EH (cell line): ENCODE results near the gene PALMD.

Source experiments
- DNase-seq: peaks from one replicate; pipeline ENCODE4 v3.0.0-alpha.2; 2015; ENCODE audit warnings: low read depth

Gene PALMD

DNA sequence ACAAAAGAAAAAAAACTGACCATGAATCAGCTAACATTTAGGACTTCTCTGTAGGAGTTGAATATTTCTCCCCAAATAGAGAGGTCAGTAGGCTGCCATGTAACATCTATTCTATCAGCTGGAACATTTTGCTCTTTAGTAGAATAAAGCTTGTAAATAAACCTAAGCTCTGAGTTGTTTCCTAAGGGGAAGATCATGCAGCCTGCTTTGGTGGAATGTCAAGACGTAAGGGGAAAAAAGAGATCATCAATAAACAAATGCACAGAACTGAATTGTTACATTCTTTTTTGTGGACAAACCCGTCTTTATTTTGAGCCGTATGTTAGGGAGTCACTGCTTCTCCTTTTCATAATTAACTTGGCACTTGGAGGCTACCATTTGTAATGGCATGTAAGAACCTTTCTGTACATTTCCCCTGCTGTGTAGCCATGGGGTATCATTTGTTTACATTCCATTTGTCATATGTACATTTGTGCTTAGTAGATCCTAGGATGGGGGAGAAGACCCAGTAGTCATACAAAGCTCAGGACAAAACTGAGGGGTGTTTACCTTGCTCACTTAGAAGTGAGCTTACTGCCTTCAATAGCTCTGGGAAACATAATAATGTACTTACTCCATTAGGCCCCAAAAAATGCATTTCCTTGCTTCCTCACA lies 10.8 kb upstream of the PALMD start:
- no peak for DNase-seq

DNA sequence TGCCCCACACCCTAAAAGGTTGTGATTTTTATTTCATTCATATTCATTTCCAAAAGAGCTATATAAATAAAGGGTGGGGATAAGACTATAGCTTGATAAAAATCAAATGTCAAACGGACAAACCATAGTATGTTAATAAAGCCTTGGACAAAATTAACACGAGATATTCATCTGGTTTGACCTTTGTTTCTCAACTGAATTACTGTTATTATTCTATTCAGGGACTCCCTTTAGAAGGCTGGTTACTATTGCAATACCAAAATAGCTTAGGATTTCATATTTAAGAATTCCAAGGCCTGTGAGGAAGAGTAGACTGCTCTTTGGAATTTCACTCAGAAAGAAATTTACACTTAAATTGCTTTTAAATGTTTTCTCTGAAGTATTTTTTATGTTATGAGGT lies 10.2 kb upstream of the PALMD start:
- no peak for DNase-seq

GRCh38 chr1:99636647-99637175 lies 9.2 kb upstream of the PALMD start:
- no peak for DNase-seq

GRCh38 chr1:99638853-99639252 lies 7.1 kb upstream of the PALMD start:
- DNase-seq = no peak

DNA sequence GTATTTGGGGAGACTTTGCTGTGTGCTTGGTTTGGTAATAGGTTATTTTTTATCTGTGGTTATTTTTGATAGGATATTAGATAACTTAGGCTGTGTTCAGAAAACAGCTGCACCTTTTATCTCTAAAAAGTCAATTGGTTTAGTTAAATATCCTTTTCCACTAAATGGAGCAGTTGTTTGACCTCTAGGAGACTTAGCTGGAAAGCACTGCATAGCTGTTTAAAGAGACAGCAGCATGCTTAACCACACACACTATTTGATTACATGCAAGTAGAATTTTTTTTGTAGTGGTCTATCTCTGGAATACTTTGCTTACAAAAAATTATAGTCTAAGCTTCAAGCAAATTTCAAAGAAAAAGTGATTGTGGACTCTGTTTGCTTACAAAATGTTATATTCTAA lies 6.5 kb upstream of the PALMD start:
- no peak for DNase-seq

- no peak for DNase-seq
Observed at GRCh38 chr1:99639945-99640344, 6.0 kb upstream of the PALMD start.

GRCh38 chr1:99640672-99641071 lies 5.2 kb upstream of the PALMD start:
- no peak for DNase-seq

- DNase-seq = no peak
Observed at GRCh38 chr1:99641558-99641957, 4.4 kb upstream of the PALMD start.

DNA sequence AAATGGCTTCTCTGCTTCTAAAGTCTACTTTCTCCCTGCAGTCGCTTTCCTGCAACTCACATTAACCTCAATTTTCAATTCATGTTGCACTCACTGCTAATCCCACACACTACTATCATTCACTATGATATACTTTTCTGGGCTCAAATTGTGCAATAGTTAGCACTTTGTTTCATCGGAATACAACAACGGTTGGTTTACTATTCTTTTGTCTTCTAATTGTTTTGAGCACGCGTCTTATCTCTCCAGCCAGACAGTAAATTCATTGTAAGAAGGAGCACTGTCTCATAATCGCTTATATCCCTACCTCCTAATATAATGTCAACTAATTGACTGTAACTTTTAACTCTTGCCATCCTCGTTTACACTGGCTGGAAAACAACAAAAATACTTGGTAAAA lies 3.9 kb upstream of the PALMD start:
- DNase-seq = no peak

DNA sequence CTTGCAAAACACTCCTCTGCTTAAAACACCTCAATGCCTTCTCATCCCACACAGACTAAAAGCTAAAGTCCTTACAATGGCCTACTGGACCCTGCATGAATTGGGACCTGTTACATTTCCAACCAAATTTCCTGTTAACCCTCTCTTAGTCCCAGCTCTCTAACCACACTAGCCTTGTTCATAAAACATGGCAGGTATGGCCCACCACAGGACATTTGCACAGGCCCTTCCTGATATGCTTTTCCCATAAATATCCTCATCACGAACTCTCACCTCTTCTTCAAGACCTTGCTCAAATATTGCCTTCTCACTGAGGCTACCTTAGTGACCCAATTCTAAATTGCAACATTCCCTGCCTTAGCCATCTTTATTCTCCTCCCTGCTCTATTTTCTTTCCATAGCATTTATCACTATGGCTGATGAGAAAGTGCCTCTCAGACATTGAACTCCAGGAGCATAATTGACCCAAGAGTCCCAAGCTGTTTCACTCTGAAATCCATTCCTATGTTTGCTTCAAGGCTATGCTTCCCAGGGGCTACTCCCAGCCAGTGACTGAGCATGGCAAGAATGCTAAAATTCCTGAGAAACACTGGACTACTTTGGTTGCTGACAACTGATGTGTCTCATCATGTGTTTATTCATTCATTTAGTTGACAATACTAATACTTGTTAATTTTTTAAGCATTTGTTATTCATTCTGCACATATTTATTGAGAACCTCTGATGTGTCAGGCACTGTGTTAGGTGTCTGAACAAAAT lies 2.7 kb upstream of the PALMD start:
- peak; percentile 78 for DNase-seq

- DNase-seq = no peak
Observed at GRCh38 chr1:99644279-99645004, 1.5 kb upstream of the PALMD start.

DNA sequence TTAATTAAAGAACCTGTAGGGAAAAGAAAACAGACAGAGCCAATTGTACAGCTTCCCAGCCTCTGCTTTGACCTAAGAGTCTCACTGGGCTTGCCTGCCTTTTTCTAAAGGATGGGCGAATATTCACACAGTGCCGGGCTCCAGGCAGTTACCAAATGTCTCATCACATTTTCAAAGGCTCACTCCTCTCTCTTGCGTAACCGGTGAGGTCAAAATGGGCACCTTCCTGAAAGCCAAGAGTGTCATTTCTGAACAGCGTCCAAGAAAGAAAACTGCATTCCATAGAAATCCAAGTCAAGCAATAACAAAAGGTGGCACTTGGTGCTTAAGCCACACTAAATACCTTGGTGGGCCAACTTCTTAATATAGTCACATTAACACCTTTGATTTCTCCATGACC lies 710 bp upstream of the PALMD start:
- peak; percentile 41 for DNase-seq

DNA sequence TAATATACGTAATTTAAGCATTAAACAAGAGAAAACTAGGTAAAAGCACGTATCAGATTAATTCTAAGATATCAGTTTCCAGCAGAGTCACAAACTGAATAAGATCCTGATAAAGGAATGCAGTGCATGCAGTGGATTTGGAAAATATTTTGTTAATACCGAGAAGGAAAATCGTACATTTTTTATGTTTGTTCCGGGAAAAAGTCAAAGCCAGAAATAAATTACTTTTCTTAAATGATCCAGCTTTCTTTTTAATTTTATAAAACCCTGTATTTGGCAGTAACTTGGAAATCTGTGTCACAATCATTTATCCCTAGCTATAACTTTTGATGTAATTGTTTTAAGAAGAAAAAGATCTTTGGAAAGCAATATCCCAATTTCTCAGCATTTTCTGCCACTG lies 955 bp downstream of the PALMD start:
- DNase-seq = no peak

- DNase-seq = no peak
Observed at GRCh38 chr1:99647490-99647889, 1.6 kb downstream of the PALMD start.

DNA sequence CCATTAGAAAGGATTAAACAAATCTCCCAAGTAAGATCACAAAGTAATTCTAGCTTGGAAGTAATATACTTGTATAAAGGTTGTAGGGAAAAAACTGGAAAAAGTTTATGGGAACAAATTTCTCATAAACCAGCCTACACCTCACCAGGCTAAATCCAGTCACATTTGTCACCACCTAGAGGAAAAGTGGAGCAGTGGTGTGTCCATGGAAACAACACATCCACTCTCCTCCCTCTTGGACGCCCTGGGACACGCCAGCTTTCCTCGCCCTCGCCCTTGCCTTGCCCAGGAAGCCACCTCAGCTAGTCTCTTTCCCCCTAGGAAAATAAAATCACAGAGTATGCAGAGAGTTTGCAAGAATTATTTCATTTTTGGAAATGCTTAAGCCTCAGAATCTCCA lies 2.2 kb downstream of the PALMD start:
- DNase-seq = no peak

GRCh38 chr1:99650030-99650429 lies 4.1 kb downstream of the PALMD start:
- no peak for DNase-seq

DNA sequence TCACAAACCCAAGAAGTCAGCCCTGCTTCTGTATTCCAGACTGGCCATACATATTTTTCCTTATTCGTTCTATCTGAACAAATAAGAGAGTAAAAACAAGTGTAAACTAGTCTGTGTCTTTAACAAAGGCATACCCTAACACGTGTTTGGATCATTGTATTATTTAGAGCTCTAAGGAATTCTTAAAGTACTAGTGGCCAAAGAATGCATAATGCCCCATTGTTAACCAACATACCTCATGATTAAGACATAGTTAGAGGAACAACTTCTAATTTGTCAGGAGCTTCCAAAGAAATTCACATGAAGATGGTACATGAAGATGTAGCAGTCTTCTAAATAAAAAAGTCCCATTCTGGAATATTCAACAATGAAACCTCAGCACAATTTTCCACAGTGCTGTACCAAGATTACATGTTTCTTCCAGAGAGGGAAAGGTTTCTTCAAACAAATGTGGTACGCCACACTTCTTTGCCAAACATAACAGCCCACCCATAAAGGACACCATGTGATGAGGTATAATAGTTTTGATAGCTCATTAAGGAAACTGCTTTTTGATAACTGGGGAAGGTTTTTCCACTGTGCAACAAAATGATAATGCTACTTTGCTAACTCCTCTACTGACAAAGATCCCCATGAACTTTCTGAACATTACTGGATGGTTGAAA lies 5.0 kb downstream of the PALMD start:
- DNase-seq = no peak

DNA sequence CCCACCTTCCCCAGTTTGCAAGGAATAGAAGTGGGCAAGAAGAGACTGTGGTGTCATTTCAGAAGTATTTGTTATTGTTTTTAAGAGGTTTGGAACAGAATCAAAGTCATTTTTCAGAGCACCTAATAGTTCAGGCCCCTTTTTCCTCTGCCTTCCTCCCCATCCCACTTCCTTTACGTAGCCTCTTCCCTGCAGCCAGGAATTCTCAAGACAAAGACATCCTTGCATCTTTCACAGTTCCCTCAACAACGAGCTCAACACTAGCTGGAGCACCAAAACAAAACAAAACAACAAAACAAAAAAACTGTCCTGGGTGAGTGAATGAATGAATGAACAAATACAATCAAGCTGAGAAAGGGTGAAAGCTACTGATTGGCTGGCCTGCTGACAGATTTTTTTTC lies 7.0 kb downstream of the PALMD start:
- DNase-seq = no peak

- DNase-seq = no peak
Observed at GRCh38 chr1:99655376-99655775, 9.5 kb downstream of the PALMD start.

- DNase-seq = no peak
Observed at GRCh38 chr1:99656701-99657100, 10.8 kb downstream of the PALMD start.

DNA sequence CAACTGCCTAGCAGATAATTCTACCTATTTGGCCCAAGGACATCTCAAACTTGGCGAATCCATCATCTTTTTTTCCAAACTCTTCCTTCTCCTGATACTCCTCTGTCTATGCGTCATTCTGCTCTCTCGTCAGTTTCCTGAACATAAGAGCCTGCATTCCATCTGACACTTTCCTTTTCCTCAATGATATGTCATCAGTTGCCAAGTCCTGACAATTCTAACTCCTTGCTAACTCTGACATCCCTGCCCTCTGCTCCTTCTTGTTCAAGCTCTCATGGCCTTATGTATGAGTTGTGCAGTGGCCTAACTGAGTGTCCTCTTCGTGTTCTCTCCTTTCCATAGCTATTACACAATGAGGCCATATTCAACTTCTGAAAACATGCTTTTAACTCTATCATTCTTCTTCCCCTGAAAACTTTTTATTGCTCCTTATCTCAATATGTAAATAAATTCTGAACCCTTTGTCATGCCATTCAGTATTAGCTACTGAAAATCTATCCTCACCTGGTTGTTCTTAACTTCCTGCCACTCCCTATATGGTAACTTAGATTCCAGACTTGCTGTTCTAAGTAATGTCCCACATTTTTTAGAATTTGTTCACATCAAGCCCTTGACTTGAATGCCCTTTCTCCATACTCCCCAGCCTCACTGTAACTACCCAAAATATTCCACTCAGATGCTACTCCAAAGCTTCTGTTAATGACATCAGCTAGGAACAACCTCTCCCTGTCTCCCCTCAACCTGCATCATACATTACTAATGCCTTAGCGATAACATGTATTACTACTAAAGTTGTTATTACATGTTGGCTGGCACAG lies 11.5 kb downstream of the PALMD start:
- no peak for DNase-seq

GRCh38 chr1:99658031-99658290 lies 12.0 kb downstream of the PALMD start:
- no peak for DNase-seq
